CD4-positive, alpha-beta T cell treated with Interleukin-17A for 4 hours (primary cell): ENCODE measurements around the gene SLC13A5.
"Not testable (repeated sequence)": the region's sequence is repeated elsewhere in the genome, so short reads cannot be mapped to it uniquely, and the experiment has no call there.

Experiments used
- DNase-seq: peaks from one replicate; pipeline ENCODE4 v3.0.0-alpha.2; 2020; ENCODE audit warnings: mixed read lengths

The SLC13A5 gene

GRCh38 chr17:6713130-6713917 lies at the start of gene SLC13A5:
SLC13A5 (minus strand) TSS chr17:6713369; CDS start chr17:6713333, 36 bp downstream.
- peak; percentile 6 for DNase-seq

- DNase-seq, result no peak
Measured at GRCh38 chr17:6761779-6762178, 48.6 kb upstream of the SLC13A5 start.

GRCh38 chr17:6757747-6758146 lies 44.6 kb upstream of the SLC13A5 start:
- DNase-seq, result no peak

- DNase-seq, result peak; percentile 27
Measured at GRCh38 chr17:6756425-6757031, 43.4 kb upstream of the SLC13A5 start.

- peak; percentile 60 for DNase-seq
Measured at GRCh38 chr17:6755731-6756184, 42.6 kb upstream of the SLC13A5 start, which contains the start of gene XAF1. XAF1 (plus strand) TSS chr17:6756046; CDS start chr17:6756079, 33 bp downstream.

- no peak for DNase-seq
Measured at GRCh38 chr17:6755281-6755680, 42.1 kb upstream of the SLC13A5 start.

GRCh38 chr17:6753546-6753945 lies 40.4 kb upstream of the SLC13A5 start:
- DNase-seq, result no peak

GRCh38 chr17:6753006-6753445 lies 39.9 kb upstream of the SLC13A5 start:
- peak; percentile 60 for DNase-seq

- no peak for DNase-seq
Measured at GRCh38 chr17:6752068-6752909, 39.1 kb upstream of the SLC13A5 start.

- DNase-seq, result no peak
Measured at GRCh38 chr17:6749519-6749918, 36.4 kb upstream of the SLC13A5 start.

- no peak for DNase-seq
Measured at GRCh38 chr17:6748617-6749016, 35.4 kb upstream of the SLC13A5 start.

- not testable (repeated sequence) for DNase-seq
Measured at GRCh38 chr17:6746665-6747064, 33.5 kb upstream of the SLC13A5 start.

GRCh38 chr17:6729531-6729930 lies 16.4 kb upstream of the SLC13A5 start:
- DNase-seq, result no peak

GRCh38 chr17:6724009-6724408 lies 10.8 kb upstream of the SLC13A5 start:
- DNase-seq, result no peak

GRCh38 chr17:6721744-6722143 lies 8.6 kb upstream of the SLC13A5 start:
- DNase-seq, result no peak

- DNase-seq, result no peak
Measured at GRCh38 chr17:6716736-6717135, 3.6 kb upstream of the SLC13A5 start.

- DNase-seq, result no peak
Measured at GRCh38 chr17:6714315-6714874, 1.2 kb upstream of the SLC13A5 start.

GRCh38 chr17:6713918-6714271 lies 726 bp upstream of the SLC13A5 start:
- DNase-seq, result no peak

- no peak for DNase-seq
Measured at GRCh38 chr17:6712854-6713129, 377 bp downstream of the SLC13A5 start.

GRCh38 chr17:6712058-6712853 lies 913 bp downstream of the SLC13A5 start:
- no peak for DNase-seq

GRCh38 chr17:6711681-6712057 lies 1.5 kb downstream of the SLC13A5 start:
- no peak for DNase-seq

- DNase-seq, result no peak
Measured at GRCh38 chr17:6711081-6711674, 2.0 kb downstream of the SLC13A5 start.
